Ishikawa (cell line): Measurements from ENCODE around the gene HDLBP.

Experiments
- CEBPB ChIP-seq: IDR thresholded peaks from 2 replicates; pipeline ENCODE4 v1.6.1; 2012
- CREB1 ChIP-seq: IDR thresholded peaks from 2 replicates; pipeline ENCODE4 v1.6.1; 2012; ENCODE audit warnings: low read depth
- EGR1 ChIP-seq: IDR thresholded peaks from 2 replicates; pipeline ENCODE4 v1.6.1; 2012
- EP300 ChIP-seq: IDR thresholded peaks from 2 replicates; pipeline ENCODE4 v1.6.1; 2012; ENCODE audit warnings: borderline replicate concordance
- FOXM1 ChIP-seq: IDR thresholded peaks from 2 replicates; pipeline ENCODE4 v1.6.1; 2012; ENCODE audit warnings: low read depth, borderline replicate concordance
- RAD21 ChIP-seq: IDR thresholded peaks from 2 replicates; pipeline ENCODE4 v1.6.1; 2012; ENCODE audit warnings: low read depth
- TAF1 ChIP-seq: IDR thresholded peaks from 2 replicates; pipeline ENCODE4 v1.6.1; 2012; ENCODE audit warnings: low read depth, mild to moderate bottlenecking
- TCF12 ChIP-seq: IDR thresholded peaks from 2 replicates; pipeline ENCODE4 v1.6.1; 2012; ENCODE audit warnings: low read depth
- TEAD4 ChIP-seq: IDR thresholded peaks from 2 replicates; pipeline ENCODE4 v1.6.1; 2012
- YY1 ChIP-seq: IDR thresholded peaks from 2 replicates; pipeline ENCODE4 v1.6.1; 2012; ENCODE audit warnings: low read depth
- ZBTB7A ChIP-seq: IDR thresholded peaks from 2 replicates; pipeline ENCODE4 v1.6.1; 2012; ENCODE audit warnings: low read depth
- TF ChIP-seq, protein P1 (sequence below): IDR thresholded peaks from 2 replicates; pipeline ENCODE4 v1.6.1; 2012
- TF ChIP-seq, protein P2 (sequence below): IDR thresholded peaks from 2 replicates; pipeline ENCODE4 v1.6.1; 2012
- TF ChIP-seq, protein P3 (sequence below): IDR thresholded peaks from 2 replicates; pipeline ENCODE4 v1.6.1; 2012; ENCODE audit warnings: low read depth, mild to moderate bottlenecking

DNA sequence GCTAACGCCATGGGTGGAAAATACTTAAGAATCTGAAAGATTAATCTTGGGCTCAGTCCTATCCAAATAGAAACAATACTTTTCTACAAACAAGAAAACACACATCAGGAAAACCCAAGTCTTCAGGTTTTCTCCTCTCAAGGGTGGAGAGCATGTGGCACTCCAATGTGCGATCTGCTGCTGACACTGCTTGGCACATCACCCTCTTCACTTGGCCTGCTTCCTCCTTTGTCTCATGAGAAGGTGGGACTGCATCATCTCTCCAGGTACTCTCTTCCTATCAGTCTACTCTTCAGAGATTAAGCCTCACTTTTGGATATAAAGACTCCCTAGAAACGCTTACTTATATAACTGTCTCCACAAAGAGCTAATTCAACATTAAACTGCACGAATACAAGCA is 26.4 kb downstream of the HDLBP start:
- TF ChIP-seq RAD21, result no peak
- no peak for TF ChIP-seq TAF1
- no peak for TF ChIP-seq TCF12
- no peak for TF ChIP-seq ZBTB7A
- TF ChIP-seq, protein P1, sequence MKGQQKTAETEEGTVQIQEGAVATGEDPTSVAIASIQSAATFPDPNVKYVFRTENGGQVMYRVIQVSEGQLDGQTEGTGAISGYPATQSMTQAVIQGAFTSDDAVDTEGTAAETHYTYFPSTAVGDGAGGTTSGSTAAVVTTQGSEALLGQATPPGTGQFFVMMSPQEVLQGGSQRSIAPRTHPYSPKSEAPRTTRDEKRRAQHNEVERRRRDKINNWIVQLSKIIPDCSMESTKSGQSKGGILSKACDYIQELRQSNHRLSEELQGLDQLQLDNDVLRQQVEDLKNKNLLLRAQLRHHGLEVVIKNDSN, result no peak
- no peak for TF ChIP-seq CREB1
- no peak for TF ChIP-seq EGR1
- no peak for TF ChIP-seq CEBPB
- TF ChIP-seq, protein P2, sequence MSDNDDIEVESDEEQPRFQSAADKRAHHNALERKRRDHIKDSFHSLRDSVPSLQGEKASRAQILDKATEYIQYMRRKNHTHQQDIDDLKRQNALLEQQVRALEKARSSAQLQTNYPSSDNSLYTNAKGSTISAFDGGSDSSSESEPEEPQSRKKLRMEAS, result no peak
- TF ChIP-seq EP300, result no peak
- TF ChIP-seq, protein P3, sequence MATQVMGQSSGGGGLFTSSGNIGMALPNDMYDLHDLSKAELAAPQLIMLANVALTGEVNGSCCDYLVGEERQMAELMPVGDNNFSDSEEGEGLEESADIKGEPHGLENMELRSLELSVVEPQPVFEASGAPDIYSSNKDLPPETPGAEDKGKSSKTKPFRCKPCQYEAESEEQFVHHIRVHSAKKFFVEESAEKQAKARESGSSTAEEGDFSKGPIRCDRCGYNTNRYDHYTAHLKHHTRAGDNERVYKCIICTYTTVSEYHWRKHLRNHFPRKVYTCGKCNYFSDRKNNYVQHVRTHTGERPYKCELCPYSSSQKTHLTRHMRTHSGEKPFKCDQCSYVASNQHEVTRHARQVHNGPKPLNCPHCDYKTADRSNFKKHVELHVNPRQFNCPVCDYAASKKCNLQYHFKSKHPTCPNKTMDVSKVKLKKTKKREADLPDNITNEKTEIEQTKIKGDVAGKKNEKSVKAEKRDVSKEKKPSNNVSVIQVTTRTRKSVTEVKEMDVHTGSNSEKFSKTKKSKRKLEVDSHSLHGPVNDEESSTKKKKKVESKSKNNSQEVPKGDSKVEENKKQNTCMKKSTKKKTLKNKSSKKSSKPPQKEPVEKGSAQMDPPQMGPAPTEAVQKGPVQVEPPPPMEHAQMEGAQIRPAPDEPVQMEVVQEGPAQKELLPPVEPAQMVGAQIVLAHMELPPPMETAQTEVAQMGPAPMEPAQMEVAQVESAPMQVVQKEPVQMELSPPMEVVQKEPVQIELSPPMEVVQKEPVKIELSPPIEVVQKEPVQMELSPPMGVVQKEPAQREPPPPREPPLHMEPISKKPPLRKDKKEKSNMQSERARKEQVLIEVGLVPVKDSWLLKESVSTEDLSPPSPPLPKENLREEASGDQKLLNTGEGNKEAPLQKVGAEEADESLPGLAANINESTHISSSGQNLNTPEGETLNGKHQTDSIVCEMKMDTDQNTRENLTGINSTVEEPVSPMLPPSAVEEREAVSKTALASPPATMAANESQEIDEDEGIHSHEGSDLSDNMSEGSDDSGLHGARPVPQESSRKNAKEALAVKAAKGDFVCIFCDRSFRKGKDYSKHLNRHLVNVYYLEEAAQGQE, result no peak
- TF ChIP-seq TEAD4, result no peak
- TF ChIP-seq YY1, result no peak
- no peak for TF ChIP-seq FOXM1
